CD4-positive, alpha-beta T cell treated with Interleukin-17A for 1 hour (primary cell): ENCODE results near the gene SH3TC1.

Source experiments
- DNase-seq: peaks from one replicate; pipeline ENCODE4 v3.0.0-alpha.2; 2020

SH3TC1 gene

GRCh38 chr4:8233672-8234484 is 34.8 kb downstream of the SH3TC1 start:
- no peak for DNase-seq

GRCh38 chr4:8234715-8235114 is 35.6 kb downstream of the SH3TC1 start:
- no peak for DNase-seq

GRCh38 chr4:8235224-8235623 is 36.1 kb downstream of the SH3TC1 start:
- DNase-seq: no peak

GRCh38 chr4:8235686-8236085 is 36.6 kb downstream of the SH3TC1 start:
- DNase-seq: no peak

DNA sequence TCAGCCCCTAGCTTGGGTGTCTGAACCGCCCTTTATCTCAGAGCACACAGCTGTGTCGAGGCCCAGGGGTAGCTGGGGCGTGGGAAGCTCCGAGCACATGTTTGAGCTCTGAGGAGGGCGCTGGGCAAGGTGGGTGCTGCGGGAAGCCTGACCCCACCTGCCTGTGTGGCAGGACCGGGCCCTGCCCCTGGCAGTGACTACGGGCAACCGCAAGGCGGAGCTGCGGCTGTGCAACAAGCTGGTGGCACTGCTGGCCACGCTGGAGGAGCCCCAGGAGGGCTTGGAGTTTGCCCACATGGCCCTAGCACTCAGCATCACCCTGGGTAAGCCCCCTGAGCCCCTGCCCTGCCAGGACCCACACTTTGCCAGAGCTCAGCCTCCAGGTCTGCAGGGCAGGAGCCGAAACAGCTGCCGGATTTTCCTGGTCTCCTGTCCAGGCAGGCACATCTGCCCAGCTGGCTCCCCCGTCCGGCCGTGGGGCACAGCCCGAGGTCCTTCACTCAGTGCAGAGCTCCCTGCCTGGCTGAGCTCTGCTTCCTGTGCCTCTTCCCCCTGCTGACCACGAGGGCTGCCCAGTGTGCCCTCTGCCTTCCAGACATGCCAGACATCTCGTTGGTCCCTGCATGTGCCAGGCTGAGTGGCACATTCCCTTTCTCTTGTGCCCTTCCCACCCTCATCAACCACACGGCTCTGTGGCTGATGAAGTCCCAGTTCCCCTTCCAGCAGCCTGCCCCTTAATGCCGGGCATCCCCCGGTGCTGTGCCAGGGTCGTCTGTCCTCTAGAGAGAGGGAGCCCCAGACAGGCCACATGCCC is 37.2 kb downstream of the SH3TC1 start:
- DNase-seq: no peak

- DNase-seq: no peak
These were observed 37.8 kb downstream of the SH3TC1 start for GRCh38 chr4:8236920-8237195.

- no peak for DNase-seq
These were observed 38.3 kb downstream of the SH3TC1 start for GRCh38 chr4:8237256-8237989.

DNA sequence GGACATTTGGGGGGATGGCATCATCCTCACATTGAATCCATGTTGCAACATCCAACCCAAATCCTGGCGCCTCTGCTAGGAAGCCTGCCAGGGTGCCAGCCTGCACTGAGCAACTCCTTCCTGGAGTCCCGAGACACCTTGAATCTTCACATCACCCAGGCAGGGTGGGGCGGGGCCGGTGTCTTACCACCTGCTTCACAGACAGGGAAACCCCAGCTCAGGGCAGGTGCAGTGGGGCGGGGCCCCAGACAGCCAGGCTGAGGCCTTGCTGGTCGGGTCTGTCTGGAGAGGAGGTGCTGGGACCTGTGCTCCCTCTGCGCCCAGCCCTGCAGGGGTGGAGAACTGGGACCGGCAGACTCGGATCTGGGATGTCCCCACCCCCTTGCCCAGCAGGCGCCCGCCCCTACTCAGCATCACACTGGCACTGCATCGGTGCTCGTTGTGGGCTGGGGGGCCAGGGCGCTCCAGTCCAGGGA is 39.0 kb downstream of the SH3TC1 start:
- no peak for DNase-seq

GRCh38 chr4:8238515-8239053 is 39.5 kb downstream of the SH3TC1 start:
- no peak for DNase-seq

DNA sequence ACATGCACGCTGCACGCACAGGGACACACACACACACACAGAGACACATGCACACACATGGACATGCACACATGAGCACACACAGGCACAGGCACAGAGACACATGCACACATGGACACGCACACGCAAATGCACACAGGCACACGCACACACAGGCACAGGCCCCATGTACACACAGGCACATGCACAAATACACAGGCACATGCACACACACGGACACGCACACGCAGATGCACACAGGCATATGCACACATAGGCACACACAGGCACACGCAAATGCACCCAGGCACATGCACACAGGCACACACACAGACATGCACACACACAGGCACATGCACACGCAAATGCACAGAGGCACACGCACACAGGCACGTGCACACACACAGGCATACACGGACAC is 40.1 kb downstream of the SH3TC1 start:
- no peak for DNase-seq

DNA sequence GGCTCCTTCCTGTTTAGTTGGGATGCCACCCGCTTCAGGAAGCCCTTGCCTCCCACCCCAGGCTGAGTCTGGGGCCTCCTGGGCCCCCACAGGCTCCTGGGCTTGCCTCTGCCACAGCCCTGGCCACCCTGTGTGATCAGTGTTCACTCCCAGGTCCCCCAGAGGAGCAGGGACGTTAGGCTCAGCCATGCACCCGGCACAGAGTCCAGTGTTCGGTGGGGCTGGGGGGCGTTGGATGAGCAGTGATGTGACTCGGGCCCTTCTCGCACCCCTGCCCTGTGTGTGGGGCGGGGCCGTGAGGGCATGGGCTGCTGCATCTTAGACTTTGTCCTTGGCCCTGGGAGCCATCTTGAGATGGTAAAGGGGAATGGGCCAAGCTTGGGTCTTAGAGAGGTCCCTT is 40.6 kb downstream of the SH3TC1 start:
- no peak for DNase-seq

DNA sequence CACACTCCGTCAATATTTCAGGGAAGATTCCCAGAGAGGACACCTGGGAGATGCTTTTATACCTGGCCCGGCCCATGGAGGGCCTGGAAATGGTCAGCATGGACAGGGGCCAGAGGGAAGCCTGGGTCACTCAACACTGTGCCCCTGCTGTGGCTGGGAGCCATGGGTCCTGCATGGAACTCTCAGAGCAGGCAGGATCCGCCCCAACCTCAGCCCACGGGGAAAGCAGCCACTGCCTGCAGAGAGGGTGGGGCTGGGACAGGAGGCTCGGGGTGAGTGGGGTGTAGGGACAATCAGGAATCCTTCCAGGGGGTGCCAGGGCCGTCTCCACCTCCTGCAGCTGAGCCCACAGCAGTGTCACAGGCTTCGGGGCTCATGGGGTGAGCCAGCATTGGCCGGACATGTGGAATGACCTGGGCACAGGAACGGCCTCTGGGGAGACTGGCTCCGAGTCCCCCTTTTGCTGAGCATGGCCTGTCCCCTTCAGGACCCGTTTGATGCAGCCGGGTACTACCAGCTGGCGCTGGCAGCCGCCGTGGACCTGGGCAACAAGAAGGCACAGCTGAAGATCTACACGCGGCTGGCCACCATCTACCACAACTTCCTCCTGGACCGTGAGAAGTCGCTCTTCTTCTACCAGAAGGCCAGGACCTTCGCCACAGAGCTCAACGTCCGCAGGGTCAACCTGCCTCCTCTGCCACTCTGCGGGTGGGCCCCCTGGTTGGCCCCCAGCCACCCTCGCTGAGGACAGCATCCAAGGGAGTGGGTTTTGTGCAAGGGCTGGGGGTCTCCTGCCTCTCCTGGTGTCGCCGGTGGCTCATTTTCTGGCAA is 41.3 kb downstream of the SH3TC1 start:
- DNase-seq: no peak

DNA sequence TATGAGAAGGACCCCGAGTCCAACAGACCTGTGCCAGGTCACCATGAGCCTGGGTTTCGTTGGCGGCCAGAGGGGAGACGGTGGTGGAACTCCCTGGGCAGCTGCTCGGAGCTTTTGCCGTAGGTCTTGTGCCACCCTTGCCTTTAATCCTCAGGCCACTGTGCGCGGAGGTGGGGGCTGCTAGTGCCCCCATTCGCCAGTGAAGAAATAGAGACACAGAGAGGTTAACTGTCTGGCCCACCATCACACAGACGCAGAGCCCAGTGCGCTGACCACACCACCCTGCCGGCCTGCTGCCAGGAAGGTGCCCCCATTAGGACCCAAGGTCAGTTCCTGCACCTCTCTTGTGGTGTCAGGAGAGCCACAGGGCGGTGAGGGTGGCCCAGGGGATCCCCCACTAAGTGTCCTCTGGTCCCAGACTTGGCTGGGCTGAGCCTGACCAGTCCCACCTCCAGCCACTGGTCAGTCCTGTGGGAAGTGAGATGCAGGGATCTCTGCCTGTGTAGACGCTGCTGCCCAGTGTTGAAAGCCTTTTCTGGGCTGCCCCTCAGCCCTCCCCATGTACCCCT is 42.2 kb downstream of the SH3TC1 start:
- no peak for DNase-seq

- peak; percentile 72 for DNase-seq
These were observed 43.0 kb downstream of the SH3TC1 start for GRCh38 chr4:8241895-8242696.

- DNase-seq: no peak
These were observed 43.9 kb downstream of the SH3TC1 start for GRCh38 chr4:8242782-8243560.

- no peak for DNase-seq
These were observed 45.1 kb downstream of the SH3TC1 start for GRCh38 chr4:8244001-8244757.

GRCh38 chr4:8244931-8245460 is 45.9 kb downstream of the SH3TC1 start:
- no peak for DNase-seq

DNA sequence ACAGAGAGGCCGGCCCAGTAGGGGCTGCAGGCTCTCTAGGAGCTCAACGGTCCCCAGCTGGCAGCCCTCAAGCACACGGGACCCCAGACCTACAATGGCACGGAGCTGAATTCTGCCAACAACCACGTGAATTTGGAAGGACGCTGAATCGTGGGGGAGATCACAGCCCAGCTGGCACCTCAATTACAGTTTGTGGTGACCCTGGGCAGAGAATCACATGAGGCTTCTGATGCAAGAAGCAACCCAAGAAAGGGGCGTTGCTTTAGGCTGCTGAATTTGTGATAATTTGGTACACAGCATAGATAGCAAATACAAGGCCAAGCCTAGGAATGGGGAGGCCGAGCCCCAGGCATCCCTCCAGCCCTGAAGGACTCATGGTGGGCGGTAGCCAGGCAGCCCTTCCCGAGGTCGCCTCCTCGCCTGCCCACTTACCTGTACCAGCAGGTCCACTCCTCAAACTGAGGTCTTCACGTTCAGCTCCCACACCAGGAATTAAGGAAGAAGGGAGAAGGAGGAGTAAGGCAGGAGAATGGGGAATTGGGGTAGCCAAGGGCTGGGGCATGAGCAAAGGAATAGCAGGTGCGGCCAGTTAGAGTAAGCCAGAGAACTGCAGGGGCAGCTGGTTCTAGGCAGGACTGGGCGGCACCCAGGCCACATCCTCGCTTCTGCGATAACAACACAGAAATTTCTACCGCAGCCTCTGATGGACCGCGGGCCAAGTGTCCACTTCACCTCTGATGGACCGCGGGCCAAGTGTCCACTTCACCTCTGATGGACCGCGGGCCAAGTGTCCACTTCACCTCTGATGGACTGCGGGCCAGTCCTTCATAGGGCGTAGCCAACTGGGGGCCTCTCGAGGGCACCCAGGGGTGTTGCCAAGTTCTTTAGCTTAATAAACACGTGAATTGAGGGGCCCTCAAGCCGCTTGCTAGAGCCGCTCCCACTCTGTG is 47.1 kb downstream of the SH3TC1 start:
- DNase-seq: no peak
